GM21423 (cell line): ENCODE results near the gene PPP6C.
"Not testable (repeated sequence)": the region's sequence is repeated elsewhere in the genome, so short reads cannot be mapped to it uniquely, and the experiment has no call there.

ENCODE experiments used
- ATAC-seq: cut with Tn5 transposase; IDR thresholded peaks from one replicate; pipeline ENCODE4 v1.9.1; 2021; ENCODE audit warnings: mild to moderate bottlenecking, moderate library complexity; ENCODE audit not compliant: unreplicated experiment

PPP6C gene

DNA sequence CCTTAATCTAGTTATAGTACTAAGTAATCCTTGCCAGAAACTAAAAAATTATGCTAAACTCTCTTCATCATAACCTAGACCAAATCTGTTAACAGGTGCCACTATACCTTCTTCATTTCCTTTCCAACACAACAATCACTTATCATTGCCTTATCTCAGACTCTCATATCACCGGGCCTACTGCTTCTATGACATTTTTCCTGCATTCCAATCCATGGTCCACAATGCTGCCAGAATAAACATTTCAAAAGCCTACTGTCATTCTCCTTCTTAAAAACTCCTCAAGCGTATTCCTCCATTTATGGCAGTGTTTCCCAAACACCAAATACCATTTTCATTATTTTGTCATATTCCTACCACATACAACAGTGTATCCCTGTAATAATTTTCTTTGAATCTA lies 6.5 kb downstream of the PPP6C start:
- no peak for ATAC-seq

DNA sequence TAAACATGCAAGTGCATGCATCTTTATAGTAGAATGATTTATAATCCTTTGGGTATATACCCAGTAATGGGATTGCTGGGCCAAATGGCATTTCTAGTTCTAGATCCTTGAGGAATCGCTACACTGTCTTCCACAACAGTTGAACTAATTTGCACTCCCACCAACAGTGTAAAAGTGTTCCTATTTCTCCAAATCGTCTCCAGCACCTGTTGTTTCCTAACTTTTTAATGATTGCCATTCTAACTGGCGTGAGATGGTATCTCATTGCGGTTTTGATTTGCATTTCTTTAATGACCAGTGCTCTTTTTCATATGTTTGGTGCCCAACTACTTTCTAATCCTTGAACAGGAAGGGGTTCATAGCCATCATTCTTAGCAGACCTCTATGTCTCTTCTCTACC lies 7.8 kb downstream of the PPP6C start:
- ATAC-seq = not testable (repeated sequence)

- no peak for ATAC-seq
Measured at GRCh38 chr9:125180876-125181275, 8.7 kb downstream of the PPP6C start.

GRCh38 chr9:125179776-125180175 lies 9.8 kb downstream of the PPP6C start:
- ATAC-seq = not testable (repeated sequence)

GRCh38 chr9:125177888-125178287 lies 11.7 kb downstream of the PPP6C start:
- no peak for ATAC-seq

- ATAC-seq = no peak
Measured at GRCh38 chr9:125176636-125177035, 13.0 kb downstream of the PPP6C start.

DNA sequence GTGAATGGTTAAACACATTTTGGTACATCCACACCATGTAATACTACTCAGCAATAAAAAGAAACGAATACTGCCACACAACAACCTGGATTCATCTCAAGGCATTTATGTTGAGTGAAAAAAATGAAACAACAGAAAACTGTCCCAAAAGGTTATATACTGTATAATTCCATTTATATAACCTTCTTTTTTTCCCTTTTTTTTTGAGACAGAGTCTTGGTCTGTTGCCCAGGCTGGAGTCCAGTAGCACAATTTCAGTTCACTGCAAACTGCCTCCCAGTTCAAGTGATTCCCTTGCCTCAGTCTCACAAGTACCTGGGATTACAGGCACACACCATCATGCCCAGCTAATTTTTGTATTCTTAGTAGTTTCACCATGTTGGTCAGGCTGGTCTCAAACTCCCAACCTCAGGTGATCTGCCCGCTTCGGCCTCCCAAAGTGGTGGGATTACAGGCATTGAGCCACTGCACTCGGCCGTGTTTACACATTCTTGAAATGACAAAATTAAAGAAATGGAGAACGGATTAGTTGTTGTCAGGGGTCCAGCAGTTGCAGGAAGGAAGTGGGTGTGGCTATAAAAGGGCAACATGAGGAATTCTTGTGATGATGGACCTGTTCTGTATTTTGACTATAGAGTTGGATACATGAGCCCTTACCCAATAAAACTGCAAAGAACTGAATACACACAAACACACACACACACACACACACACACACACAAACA lies 17.4 kb downstream of the PPP6C start:
- ATAC-seq = no peak

GRCh38 chr9:125169895-125170294 lies 19.7 kb downstream of the PPP6C start:
- no peak for ATAC-seq

DNA sequence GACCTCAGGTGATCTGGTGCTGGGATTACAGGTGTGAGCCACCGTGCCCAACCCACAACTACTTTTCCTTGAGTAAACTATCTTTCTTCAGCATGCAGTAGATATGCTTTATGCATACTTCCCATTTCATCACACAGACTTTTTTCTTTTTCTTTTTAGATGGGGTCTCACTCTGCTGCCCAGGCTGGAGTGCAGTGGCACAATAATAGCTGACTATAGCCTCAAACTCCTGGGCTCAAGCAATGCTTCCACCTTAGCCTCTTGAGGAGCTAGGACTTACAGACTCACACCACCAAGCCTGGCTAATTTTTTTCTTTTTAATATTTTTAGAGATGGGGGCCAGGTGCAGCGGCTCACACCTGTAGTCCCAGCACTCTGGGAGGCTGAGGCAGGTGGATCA lies 22.8 kb downstream of the PPP6C start:
- ATAC-seq = no peak

- not testable (repeated sequence) for ATAC-seq
Measured at GRCh38 chr9:125162891-125163290, 26.7 kb downstream of the PPP6C start.

- no peak for ATAC-seq
Measured at GRCh38 chr9:125161284-125161918, 28.2 kb downstream of the PPP6C start.

DNA sequence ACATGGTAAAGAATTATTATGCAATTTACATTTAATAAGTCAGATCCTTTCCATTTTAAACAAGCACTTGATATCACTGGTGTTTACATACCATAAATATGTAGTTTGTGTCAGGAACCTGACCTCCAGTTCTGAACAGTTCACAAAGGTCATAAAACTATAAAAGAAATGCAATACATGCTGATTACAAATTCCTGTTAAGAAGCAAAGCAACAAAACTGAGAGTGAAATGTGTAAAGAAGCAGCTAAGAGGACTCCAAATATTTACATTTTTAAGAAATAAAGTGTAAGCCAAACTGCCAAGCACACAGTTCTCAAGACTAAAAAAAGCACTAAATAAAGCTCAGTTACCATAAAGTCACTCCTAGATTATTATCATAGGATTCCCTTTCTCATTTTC lies 28.9 kb downstream of the PPP6C start:
- ATAC-seq = no peak

DNA sequence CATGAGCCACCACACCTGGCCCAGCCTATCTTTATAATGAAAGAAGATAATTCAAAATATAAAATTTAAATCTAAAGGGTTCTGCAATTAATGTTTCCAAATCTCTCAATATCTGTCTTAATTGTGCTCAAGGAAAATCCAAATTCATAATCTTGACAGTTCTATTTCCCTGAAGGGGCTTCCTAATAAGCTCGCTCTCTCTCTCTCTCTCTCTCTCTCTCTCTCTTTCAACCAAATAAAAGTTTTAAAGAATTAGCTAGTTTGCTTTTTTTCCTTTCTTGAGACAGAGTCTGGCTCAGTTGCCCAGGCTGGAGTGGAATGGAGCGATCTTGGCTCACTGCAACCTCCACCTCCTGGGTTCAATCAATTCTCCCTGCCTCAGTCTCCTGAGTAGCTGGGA lies 33.1 kb downstream of the PPP6C start:
- no peak for ATAC-seq

DNA sequence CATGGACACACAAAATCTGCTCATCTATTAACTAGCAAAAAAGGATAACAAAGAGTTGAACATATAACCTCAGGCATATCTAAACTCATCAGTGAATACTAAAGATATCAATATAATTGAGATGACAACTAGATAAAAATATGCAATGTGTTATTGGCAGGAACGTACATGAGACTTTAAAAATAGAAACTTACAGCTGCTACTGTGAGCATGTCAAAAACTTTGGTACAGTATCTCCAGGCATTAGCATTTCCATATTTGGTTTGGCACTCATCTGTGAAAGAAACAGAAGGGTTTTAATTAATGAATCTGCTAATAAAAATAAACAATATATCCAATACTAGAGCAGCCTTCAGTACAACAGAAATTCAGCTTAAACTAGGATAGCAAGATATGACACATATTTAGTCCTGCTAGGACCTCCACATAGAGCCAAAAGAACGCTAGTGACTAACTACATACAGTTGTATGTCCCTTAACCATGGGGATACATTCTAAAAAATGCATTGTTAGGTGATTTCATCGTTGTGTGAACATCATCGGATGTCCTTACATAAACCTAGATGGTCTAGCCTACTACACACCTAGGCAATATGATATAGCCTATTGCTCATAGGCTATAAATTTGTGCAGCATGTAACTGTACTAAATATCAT lies 35.8 kb downstream of the PPP6C start:
- no peak for ATAC-seq

DNA sequence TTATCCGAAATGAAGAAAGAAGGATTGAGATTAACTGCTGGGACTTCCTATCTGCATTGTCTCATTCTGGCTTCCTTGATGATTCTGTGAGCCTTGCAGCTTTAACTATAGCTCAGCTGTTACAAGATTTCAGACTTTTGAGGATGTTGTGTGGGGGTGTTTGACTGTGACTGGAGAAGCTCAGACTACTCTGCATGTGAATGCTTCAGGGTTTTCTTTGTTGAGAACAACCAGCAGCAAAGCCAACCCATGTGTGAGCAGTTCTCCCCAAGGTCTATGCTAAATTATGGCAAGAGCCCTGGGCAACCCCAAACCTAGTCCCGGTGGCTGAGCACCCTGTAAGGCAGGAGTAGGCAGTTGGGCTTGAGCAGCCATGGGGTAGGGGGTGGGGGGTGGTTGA lies 37.9 kb downstream of the PPP6C start:
- ATAC-seq = no peak

GRCh38 chr9:125150349-125151245 lies 39.0 kb downstream of the PPP6C start:
- ATAC-seq = no peak

- no peak for ATAC-seq
Measured at GRCh38 chr9:125147401-125147951, 42.1 kb downstream of the PPP6C start.

DNA sequence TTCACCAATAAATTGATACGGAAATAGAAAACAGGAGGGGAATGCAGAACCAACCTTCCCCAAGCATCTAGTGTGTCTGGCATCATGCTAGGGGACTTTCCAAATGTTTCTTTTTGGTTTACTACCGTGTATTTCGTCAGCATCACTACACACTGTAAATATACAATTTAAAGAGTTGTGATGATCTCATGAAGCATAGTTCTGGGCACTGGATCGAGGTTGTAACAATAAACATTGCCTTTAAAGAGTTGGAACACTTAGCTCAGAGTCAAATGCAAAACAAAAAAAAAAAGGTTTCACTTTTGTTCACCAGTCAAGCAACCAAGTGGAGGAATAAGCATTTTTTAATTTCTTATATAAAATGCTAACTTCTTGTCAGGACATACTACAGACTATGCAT lies 43.4 kb downstream of the PPP6C start:
- ATAC-seq = no peak

GRCh38 chr9:125145425-125145824 lies 44.2 kb downstream of the PPP6C start:
- ATAC-seq = no peak

- ATAC-seq = peak; percentile 99
Measured at GRCh38 chr9:125143377-125144090, 46.1 kb downstream of the PPP6C start, which contains the start of gene SCAI. TSS of gene SCAI (minus strand) at chr9:125143528. CDS start at chr9:125143437, 91 bp downstream.
